Activated B cell treated with CpG ODN at 0.5 μM for 24 hours (primary cell): ENCODE data around the gene MCF2L2. TPM values are rescaled to one million over a fixed set of nuclear protein-coding genes. Genes with fewer than 3 reads are reported as not detected.
"Not testable (repeated sequence)": the region's sequence is repeated elsewhere in the genome, so short reads cannot be mapped to it uniquely, and the experiment has no call there.

Source experiments
- ATAC-seq: fragments of 200-7000 bp; cut with Tn5 transposase; one replicate; pipeline ENCODE4 v1.10.0; 2021; ENCODE audit warnings: low read depth, mild to moderate bottlenecking, moderate library complexity
- CTCF ChIA-PET: fragments of 350-600 bp; sonication (Branson Sonifier 250); formaldehyde crosslinking; loops from one replicate; lab custom pipeline; 2021; ENCODE audit warnings: antibody characterized with exemption; lab: Charles Lee
- POLR2A ChIA-PET: fragments of 350-600 bp; sonication (Branson Sonifier 250); formaldehyde crosslinking; loops from one replicate; lab custom pipeline; 2021; ENCODE audit warnings: antibody characterized with exemption; lab: Charles Lee
- DNase-seq: peaks from one replicate; pipeline ENCODE4 v3.0.0; 2022
- H3K27ac Mint-ChIP-seq: one replicate; pipeline ENCODE4 v1.8.0; 2020; ENCODE audit warnings: mixed read lengths
- H3K27me3 Mint-ChIP-seq: one replicate; pipeline ENCODE4 v1.8.0; 2021; ENCODE audit warnings: mixed read lengths
- H3K36me3 Mint-ChIP-seq: one replicate; pipeline ENCODE4 v1.8.0; 2021; ENCODE audit warnings: low read depth, mixed read lengths
- H3K4me1 Mint-ChIP-seq: one replicate; pipeline ENCODE4 v1.8.0; 2021; ENCODE audit warnings: mixed read lengths
- H3K4me3 Mint-ChIP-seq: one replicate; pipeline ENCODE4 v1.8.0; 2020; ENCODE audit warnings: mild to moderate bottlenecking, mixed read lengths
- H3K9me3 Mint-ChIP-seq: one replicate; pipeline ENCODE4 v1.8.0; 2020; ENCODE audit warnings: mixed read lengths
- CTCF ChIP-seq: fragments of 200-600 bp; IDR thresholded peaks from one replicate; pipeline ENCODE4 v1.8.0; 2022; ENCODE audit warnings: antibody characterized with exemption, mild to moderate bottlenecking
- intact Hi-C: fragments of 100-400 bp; cut with micrococcal nuclease; formaldehyde crosslinking; loops from one replicate; pipeline ENCODE4 v1.15.1; 2024
- total RNA-seq: library from RNA; stranded (reverse); gene quantifications from 2 replicates; pipeline ENCODE4 v1.2.3, GENCODE V29; 2022

MCF2L2 gene
- total RNA-seq, 1 donor from 2014 or later = 2.4 TPM

- DNase-seq = no peak
- peaks cover 60% of the 10 kb centered on the region for H3K27me3 Mint-ChIP-seq
- no peak for TF ChIP-seq CTCF
- no peak overlapping the region for H3K27ac Mint-ChIP-seq
- peaks cover 17% of the 10 kb centered on the region for H3K4me1 Mint-ChIP-seq
- ChIA-PET CTCF (no interaction called here), POLR2A (no interaction called here)
- H3K36me3 Mint-ChIP-seq = no peaks in the 10 kb centered on the region
- intact Hi-C loops = no loop called here
- ATAC-seq = no peak
- no peak overlapping the region for H3K4me3 Mint-ChIP-seq
- no peaks in the 10 kb centered on the region for H3K9me3 Mint-ChIP-seq
These were observed 247.6 kb downstream of the MCF2L2 start for GRCh38 chr3:183180784-183181295.

- no peak overlapping the region for H3K4me3 Mint-ChIP-seq
- DNase-seq (no peak), ATAC-seq (no peak)
- POLR2A ChIA-PET = no interaction called here
- peaks cover 12% of the 10 kb centered on the region for H3K4me1 Mint-ChIP-seq
- intact Hi-C loops = no loop called here
- CTCF ChIA-PET = no interaction called here
- H3K27me3 Mint-ChIP-seq = peaks cover 62% of the 10 kb centered on the region
- no peaks in the 10 kb centered on the region for H3K9me3 Mint-ChIP-seq
- H3K36me3 Mint-ChIP-seq = no peaks in the 10 kb centered on the region
- no peak for TF ChIP-seq CTCF
- H3K27ac Mint-ChIP-seq = no peak overlapping the region
These were observed 248.2 kb downstream of the MCF2L2 start for GRCh38 chr3:183180110-183180783.

GRCh38 chr3:183179550-183179908 is 248.9 kb downstream of the MCF2L2 start:
- POLR2A ChIA-PET, H3K36me3 Mint-ChIP-seq, H3K27ac Mint-ChIP-seq, ATAC-seq, H3K9me3 Mint-ChIP-seq, DNase-seq: not testable (repeated sequence)
- CTCF ChIA-PET = interaction anchor here (1.3 kb wide), 1 partner anchor 55 kb away, joined by 5 read pairs; no protein-coding TSS in a partner anchor
- H3K27me3 Mint-ChIP-seq = peaks cover 65% of the 10 kb centered on the region
- H3K4me1 Mint-ChIP-seq = peaks cover 12% of the 10 kb centered on the region
- peak overlapping the region; percentile 66 for H3K4me3 Mint-ChIP-seq
- intact Hi-C loops = loop anchor here (2.0 kb wide), 1 partner anchor 17 kb away; the partner anchor contains the start of gene LAMP3

- TF ChIP-seq CTCF = no peak
- no peaks in the 10 kb centered on the region for H3K9me3 Mint-ChIP-seq
- H3K36me3 Mint-ChIP-seq = no peaks in the 10 kb centered on the region
- ChIA-PET CTCF (interaction anchor here (1.3 kb wide), 2 partner anchors 54 to 56 kb away, joined by 5 read pairs; no protein-coding TSS in a partner anchor), POLR2A (interaction anchor here (0.5 kb wide), 1 partner anchor 190 kb away, joined by 3 read pairs; no protein-coding TSS in a partner anchor)
- no peak for DNase-seq
- H3K27me3 Mint-ChIP-seq = peaks cover 60% of the 10 kb centered on the region
- ATAC-seq = peak; percentile 61
- H3K4me1 Mint-ChIP-seq = peaks cover 12% of the 10 kb centered on the region
- intact Hi-C loops = loop anchor here (2.0 kb wide), 1 partner anchor 16 kb away; the partner anchor contains the start of gene LAMP3
- peak overlapping the region; percentile 46 for H3K4me3 Mint-ChIP-seq
- H3K27ac Mint-ChIP-seq = no peak overlapping the region
These were observed 249.4 kb downstream of the MCF2L2 start for GRCh38 chr3:183178833-183179549.

GRCh38 chr3:183178512-183178832 is 249.9 kb downstream of the MCF2L2 start:
- H3K27ac Mint-ChIP-seq = no peak overlapping the region
- ChIA-PET CTCF (interaction anchor here (1.3 kb wide), 2 partner anchors 54 to 56 kb away, joined by 5 read pairs; no protein-coding TSS in a partner anchor), POLR2A (interaction anchor here (0.5 kb wide), 1 partner anchor 189 kb away, joined by 3 read pairs; no protein-coding TSS in a partner anchor)
- H3K4me1 Mint-ChIP-seq = peaks cover 12% of the 10 kb centered on the region
- H3K36me3 Mint-ChIP-seq = no peaks in the 10 kb centered on the region
- H3K27me3 Mint-ChIP-seq = peaks cover 60% of the 10 kb centered on the region
- H3K9me3 Mint-ChIP-seq = no peaks in the 10 kb centered on the region
- no peak for TF ChIP-seq CTCF
- ATAC-seq (no peak), DNase-seq (no peak)
- intact Hi-C loops = loop anchor here (2.0 kb wide), 1 partner anchor 16 kb away; the partner anchor contains the start of gene LAMP3
- peak overlapping the region; percentile 46 for H3K4me3 Mint-ChIP-seq
